Ureter (tissue), 1 donor: ENCODE measurements around the gene GPC6. TPM values are rescaled to one million over a fixed set of nuclear protein-coding genes. Genes with fewer than 3 reads are reported as not detected.

ENCODE experiments used
- DNase-seq: peaks from one replicate; pipeline ENCODE4 v3.0.0-alpha.2; 2020; ENCODE audit warnings: low spot score
- total RNA-seq: library from RNA; stranded (reverse); gene quantifications from one replicate; pipeline ENCODE4 v1.2.4, GENCODE V29; 2023
- donor health status: DM: yes; HTN: yes; CAD: no.

The GPC6 gene
- total RNA-seq, 1 donor from 2014 or later, result 6.8 TPM

- DNase-seq, result no peak
Measured at GRCh38 chr13:93561576-93562225, 335.1 kb downstream of the GPC6 start.

- no peak for DNase-seq
Measured at GRCh38 chr13:93562676-93563075, 336.1 kb downstream of the GPC6 start.

GRCh38 chr13:93577105-93577504 is 350.5 kb downstream of the GPC6 start:
- DNase-seq, result no peak

GRCh38 chr13:93589788-93590187 is 363.2 kb downstream of the GPC6 start:
- DNase-seq, result no peak

- no peak for DNase-seq
Measured at GRCh38 chr13:93603043-93603442, 376.4 kb downstream of the GPC6 start.

- no peak for DNase-seq
Measured at GRCh38 chr13:93614776-93615175, 388.2 kb downstream of the GPC6 start.

- no peak for DNase-seq
Measured at GRCh38 chr13:93620181-93620765, 393.7 kb downstream of the GPC6 start.

GRCh38 chr13:93621051-93621450 is 394.4 kb downstream of the GPC6 start:
- DNase-seq, result no peak

GRCh38 chr13:93621966-93622365 is 395.4 kb downstream of the GPC6 start:
- no peak for DNase-seq

GRCh38 chr13:93624311-93624777 is 397.7 kb downstream of the GPC6 start:
- no peak for DNase-seq

GRCh38 chr13:93625536-93625935 is 398.9 kb downstream of the GPC6 start:
- DNase-seq, result no peak

GRCh38 chr13:93628136-93628797 is 401.7 kb downstream of the GPC6 start:
- no peak for DNase-seq

GRCh38 chr13:93635616-93636032 is 409.0 kb downstream of the GPC6 start:
- no peak for DNase-seq

GRCh38 chr13:93637852-93638251 is 411.2 kb downstream of the GPC6 start:
- no peak for DNase-seq

GRCh38 chr13:93640452-93640851 is 413.8 kb downstream of the GPC6 start:
- DNase-seq, result no peak

GRCh38 chr13:93646245-93646644 is 419.6 kb downstream of the GPC6 start:
- no peak for DNase-seq

- DNase-seq, result no peak
Measured at GRCh38 chr13:93649496-93649895, 422.9 kb downstream of the GPC6 start.

GRCh38 chr13:93653776-93654175 is 427.2 kb downstream of the GPC6 start:
- DNase-seq, result no peak

- DNase-seq, result no peak
Measured at GRCh38 chr13:93655154-93655553, 428.5 kb downstream of the GPC6 start.

GRCh38 chr13:93660391-93661063 is 433.9 kb downstream of the GPC6 start:
- no peak for DNase-seq

- DNase-seq, result no peak
Measured at GRCh38 chr13:93670866-93671265, 444.3 kb downstream of the GPC6 start.

GRCh38 chr13:93672996-93673395 is 446.4 kb downstream of the GPC6 start:
- no peak for DNase-seq

GRCh38 chr13:93673885-93674284 is 447.3 kb downstream of the GPC6 start:
- DNase-seq, result no peak
